OCI-LY1 (cell line): ENCODE results near the gene S100A7.

ENCODE experiments used
- CTCF ChIP-seq: fragments of 200-600 bp; sonication (generic), shearing (Covaris generic); IDR thresholded peaks from 2 replicates; pipeline ENCODE4 v1.5.1; 2017; ENCODE audit warnings: mild to moderate bottlenecking, antibody characterized with exemption, low read length, moderate library complexity, mixed read lengths
- EZH2 ChIP-seq: fragments of 200-600 bp; sonication (generic), shearing (Covaris generic); IDR thresholded peaks from 2 replicates; pipeline ENCODE4 v1.8.0; 2017; ENCODE audit warnings: borderline replicate concordance, mixed run types, mild to moderate bottlenecking, antibody characterized with exemption, low read length, moderate library complexity, mixed read lengths

- TF ChIP-seq CTCF (no peak), EZH2 (no peak)
Observed at GRCh38 chr1:153437236-153437635, 23.2 kb downstream of the S100A7 start.
